Activated CD8-positive, alpha-beta memory T cell treated with anti-CD3 and anti-CD28 coated beads, Interleukin-2, amount 50 U/mL, for 1 hour (primary cell): ENCODE results near the gene FRMD4A.

ENCODE experiments used
- DNase-seq: peaks from one replicate; pipeline ENCODE4 v3.0.0-alpha.2; 2020; ENCODE audit errors: extremely low read depth

Gene FRMD4A

DNA sequence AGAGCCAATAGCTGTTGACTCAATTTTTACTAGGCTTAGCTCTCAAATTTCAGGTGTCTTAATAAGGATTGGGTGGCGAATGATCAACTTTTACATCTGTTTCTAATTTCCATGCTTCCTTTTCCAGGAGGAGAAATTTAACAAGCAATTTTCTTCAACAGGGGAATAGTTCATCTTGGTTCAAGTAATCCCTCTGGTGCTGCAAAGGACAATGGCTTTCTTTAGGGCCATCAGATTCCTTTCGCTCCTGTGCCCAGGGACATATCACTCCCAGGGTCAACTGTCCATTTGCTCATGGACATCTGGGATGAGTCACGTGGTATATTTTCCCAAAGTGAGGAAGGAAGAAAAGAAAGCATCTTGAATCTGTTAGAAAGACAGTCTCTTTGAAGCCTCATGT, 313.3 kb downstream of the FRMD4A start:
- no peak for DNase-seq

DNA sequence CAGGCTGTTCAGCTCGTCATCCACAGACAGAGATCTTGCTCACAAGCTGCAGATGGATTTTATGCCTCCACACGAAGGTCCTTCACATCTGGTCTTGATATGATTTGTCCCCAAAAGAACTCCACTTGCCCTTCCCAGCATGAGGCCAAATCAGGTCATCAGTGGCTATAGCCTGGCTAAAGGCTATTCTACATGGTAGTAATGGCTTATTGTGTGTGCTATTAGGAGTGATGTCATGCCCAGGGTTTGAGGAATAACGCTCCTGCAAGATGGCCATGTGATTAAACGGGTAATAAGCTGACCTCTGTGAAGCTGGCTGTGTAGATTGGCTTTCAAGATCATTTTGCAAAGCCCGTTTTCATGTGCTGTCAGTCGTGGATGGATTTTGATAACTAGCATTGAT, 313.8 kb downstream of the FRMD4A start:
- no peak for DNase-seq

DNA sequence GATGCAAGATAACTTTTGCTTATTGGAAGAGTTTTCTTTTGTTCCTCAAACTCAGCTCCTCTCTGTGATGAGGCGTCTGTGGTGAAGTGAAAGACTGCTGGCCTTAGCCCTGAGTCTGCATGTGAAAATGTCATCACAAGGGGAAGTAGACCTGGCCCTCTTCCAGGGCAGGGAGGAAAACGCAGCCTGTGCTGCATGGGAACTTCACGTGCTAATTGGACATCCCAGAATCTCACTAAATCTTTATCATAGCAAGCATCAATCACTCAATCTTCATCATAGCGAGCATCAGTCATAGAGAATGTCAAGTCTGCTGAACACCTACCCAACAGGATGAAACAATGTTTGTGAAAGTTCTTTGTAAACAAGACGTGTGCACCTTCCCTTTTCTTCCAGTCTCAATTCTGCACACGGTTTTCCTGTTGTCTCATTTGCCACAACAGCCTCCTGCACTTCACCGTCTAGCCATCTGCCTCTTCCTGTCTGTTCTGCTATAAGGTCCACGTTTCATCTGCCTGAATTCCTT, 314.6 kb downstream of the FRMD4A start:
- no peak for DNase-seq

DNA sequence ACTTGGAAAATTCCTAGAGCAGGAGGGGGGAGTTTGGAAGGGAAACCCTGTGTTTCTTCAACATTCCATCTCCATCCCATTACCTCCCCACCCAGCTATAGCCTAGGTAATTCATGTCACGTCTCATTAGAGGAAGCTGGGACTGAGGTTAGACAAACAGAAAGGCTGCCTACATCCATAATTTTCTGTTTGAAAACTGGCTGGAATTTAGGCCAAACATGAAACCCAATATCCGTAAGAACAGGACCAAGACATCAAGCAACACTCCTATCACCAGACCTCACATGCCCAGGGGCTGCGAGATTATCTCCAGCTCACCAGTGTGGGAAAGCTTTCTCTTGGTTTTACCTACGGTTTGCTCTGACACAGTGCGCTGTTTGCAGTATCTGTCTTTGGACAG, 316.3 kb downstream of the FRMD4A start:
- no peak for DNase-seq

DNA sequence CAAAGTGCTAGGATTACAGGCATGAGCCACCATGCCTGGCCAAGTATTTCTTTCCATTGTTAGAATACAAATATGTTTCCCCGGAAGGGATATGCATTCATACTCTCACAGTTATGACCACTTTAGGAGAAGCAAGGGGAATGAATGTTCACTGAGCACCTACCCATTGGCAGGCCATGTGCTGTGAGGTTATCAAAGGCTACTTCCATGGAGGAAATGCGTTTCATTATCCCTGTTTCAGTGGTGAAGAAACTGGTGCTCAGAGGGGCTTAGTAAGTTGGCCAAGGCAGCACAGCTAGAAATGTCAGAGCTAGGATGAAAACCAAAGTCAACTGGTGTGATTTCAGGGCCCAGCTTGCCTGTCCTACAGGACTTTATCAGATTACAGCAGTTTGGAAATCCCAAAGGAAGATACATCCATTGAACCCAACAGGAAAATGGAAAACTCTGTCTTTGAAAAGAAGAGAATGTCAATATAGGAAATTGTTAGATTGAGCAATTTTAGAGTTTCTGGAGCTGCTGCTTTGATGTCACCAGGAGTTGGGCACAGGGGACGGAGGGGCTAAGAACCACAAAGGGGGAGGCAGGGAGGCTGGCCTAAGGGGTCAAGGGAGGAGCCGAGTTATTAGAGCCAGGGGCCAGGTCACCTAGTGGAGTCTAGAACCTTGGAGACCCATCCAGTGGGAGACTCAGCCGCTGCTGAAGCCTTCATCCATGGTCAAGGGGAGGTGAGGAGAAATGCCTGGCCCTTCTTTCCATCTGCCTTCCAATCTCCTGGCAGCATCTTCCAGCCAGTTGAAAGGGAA, 319.8 kb downstream of the FRMD4A start:
- DNase-seq = no peak

DNA sequence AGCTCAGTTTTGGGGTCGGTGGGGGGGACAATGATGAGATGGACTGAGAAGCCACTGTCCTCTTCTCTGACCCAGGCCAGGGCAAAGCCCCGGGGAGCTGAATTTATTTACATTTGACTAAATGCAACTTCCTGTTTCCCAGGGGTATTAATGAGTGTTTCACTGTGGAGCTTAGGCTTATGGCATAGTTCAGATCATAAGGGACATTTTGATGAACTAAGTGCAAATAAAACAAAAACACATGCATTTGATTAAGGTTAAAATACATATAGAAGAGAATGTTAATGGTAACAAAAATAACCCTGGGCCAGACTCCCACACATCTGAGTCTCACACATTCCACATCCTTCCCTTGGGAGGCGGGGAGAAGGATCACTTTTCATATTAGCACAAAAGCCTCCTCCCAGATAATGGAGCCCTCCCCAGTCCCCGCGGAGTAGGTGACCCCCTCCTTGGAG, 320.6 kb downstream of the FRMD4A start:
- DNase-seq = no peak

DNA sequence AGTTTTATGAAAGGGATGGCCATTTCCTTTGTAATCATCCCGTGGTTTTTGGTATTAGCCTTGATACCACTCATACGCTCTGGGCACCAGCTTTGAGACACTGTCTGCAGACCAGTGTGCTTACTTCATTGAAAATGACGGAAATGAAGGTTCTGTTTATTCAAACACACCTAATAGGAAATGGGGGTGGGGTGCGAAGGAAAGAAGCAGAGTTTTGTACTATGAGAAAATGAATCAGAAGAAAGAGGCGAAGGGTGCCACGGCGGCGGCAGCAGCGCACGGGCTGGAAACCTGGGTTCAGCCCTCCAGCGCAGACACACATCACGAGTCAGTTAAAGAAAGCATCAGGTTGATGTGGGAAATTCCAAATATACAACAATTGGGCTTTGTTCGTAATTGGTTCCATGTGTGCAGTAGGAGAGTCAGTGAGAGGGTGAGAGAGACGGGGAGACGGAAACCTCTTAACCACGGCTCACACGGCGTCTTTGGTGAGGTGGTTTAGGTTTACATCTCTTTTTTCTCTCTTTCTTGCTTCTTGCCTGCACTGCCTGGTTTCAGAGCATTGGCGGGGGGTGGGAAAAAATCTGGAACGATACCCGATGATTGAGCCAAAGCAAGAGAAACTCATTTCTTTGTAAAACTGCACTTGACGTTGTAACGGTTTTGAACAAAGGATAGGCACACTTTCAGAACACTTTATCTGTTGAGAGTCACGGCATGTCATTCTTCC, 321.2 kb downstream of the FRMD4A start:
- DNase-seq = peak; percentile 54

DNA sequence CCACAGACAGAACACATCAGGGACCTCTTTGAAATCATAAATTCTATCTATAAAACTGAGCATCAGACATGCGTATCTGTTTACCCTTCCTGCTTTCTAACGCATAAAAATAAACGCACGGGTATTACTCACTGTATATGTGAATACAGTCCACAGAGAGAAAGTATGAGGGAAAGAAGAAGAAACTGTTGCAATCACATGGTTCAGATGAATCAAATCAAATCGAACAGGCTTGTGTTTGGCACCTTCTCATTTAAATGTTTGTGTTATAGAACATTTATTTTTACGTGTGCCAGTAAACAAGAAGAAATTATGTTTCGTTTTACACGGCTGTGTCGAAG, 322.0 kb downstream of the FRMD4A start:
- DNase-seq = no peak

DNA sequence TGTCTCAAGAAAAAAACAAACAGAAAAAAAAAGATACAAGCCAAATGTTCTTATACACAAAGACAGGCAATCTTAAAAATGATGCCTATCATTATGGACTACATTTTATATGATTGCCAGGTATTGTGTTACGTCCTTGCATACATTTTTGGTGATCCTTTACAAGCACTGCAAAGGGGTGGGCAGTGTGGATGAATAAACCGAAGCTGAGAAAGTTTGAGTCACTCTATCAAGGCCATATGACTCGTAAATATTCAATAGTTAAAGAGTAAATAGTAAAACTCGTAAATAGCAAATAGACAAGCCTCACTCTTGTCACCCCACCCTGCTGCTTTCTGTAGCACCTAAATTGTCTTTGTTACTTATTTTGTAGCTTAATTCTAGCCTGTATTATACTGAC, 326.2 kb downstream of the FRMD4A start:
- no peak for DNase-seq

DNA sequence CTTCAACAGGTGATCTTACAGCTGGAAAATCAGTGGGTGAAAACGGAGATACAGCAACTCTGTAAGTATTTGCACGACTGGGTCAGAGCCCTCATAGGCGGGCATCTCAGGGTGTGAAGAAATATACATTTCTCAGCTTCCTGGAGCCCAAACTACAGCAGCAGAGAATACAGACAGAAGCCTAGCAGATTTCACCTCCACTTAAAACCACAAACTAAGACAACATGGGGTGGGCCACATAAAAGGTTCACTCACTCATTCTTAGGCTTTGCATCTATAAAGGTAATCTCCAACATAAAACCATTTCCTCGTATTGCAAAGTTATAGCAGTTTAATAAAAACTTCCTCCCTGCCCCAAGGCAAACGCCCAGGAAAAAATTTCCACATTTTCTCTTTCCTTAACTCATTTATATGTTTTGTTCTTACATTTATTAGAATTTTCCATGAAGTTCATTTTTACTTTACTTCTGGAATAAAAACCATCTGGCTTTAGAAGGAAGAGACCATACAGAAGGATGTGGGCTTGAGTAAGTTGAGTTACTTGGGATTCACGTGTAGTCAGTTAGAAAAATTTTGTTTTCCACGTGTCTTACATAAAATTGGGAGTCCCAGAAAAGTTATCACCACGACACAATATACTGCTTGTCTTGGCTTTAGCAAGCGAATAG, 327.1 kb downstream of the FRMD4A start:
- no peak for DNase-seq

DNA sequence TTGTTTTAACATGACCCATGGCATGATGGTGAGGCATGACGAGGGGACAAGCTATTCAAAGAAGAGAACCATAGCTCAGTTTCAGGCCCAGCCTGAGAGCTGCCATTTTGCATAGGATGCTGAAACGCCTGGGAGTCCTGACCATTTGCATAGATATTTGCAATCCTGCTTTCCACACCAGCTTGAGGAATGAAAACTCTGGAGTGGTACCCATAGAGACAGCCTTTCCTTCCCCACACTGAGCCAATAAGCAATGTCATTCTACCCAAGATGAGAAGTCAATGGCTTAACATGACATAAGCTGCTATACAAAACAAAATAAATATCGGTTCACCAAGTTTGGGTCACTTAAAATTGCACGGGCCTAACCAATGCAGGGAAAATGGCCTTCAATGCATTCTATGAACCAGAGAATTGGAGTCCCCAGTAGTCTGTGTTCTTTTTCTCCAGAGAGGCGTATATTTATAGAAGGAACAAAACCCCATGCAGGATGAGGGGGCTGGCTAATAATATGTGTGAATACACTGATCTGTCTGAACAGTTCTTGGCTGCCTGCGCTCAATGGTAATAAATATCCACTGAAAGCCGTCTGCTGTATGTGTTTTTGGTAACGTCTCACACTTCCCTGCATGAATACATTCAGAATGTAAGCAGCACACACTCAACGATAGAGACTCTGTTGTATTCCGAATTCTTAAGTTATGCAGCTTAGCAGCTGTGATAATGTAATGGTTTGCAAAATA, 329.3 kb downstream of the FRMD4A start:
- DNase-seq = no peak

DNA sequence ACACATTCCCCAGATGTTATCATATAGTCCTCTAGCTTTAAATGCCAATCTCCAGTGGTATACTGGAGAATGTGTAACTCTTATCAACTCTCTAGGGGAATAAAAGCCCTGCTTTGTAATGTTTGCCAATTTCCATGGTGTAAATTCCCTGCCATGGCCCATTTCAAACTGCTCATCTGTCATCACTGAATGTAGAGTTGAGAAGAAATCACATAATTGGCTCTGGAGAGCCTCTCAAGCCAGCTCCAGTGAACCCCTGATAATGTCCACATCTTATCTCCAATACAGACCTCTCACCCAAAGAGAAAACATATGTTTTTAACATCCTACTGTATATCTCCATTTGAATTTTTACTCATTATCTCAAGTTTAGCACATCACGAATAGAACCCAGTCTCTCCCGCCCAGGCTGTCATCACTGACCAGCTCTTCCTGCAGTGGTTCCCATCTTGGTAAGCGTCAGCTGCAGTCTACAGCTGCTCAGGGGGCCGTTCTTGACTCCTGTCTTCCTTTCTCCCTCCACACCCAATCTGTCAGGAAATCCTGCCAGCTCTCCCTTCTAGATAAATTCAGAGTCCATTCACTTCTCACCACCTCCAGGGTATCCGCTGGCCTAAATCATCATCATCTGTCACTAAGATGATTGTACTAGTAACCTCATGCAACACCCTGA, 332.4 kb downstream of the FRMD4A start:
- DNase-seq = no peak

DNA sequence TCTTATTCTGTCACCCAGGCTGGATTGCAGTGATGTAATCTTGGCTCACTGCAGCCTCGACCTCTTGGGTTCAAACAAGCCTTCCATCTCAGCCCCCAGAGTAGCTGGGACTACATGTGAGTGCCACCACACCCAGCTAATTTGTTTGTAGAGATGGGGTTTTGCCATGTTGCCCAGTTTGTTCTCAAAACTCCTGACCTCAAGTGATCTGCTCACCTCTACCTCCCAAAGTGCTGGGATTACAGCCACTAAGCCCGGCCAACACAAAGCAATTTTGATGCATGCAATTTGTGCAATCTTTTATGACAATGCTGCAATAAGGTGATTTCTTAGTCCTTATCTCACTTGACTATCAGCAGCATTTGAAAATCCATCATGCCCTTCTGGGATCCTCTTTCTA, 333.1 kb downstream of the FRMD4A start:
- no peak for DNase-seq

DNA sequence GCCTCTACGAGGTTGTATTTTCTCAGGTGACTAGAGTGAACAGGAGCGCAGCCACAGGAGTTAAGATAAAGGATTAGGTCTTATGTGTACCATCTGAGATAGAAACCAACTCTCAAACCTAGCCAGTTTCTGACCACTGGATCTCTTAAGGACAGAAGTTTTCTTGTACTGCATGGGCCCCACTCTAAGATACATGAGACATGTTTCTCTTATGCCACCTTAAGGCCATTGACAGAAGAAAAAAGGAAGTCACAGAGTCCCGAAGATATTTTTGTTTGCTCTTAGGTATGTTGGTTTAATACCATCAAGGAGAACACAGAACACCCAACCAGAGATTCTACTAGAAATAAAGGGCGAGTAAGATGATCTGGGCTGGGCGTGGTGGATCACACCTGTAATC, 335.8 kb downstream of the FRMD4A start:
- no peak for DNase-seq

DNA sequence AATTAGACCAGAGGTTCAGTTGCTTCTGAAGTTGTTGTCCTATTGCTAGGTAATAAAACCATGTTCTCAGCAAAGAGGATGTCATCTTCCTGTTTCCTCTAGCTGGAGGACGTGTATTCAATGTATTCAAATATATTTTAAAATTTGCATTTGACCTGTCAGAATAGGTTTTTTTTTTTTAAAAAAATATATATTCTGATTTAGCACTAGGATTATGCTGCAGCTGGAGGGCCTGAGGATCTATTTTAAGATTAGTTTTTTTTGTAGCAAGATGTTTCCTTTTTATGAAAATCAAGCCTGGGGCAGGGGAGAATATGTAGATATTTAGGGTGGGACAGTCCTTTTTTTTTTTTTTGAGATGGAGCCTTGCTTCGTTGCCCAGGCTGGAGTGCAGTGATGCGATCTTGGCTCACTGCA, 337.0 kb downstream of the FRMD4A start:
- no peak for DNase-seq

DNA sequence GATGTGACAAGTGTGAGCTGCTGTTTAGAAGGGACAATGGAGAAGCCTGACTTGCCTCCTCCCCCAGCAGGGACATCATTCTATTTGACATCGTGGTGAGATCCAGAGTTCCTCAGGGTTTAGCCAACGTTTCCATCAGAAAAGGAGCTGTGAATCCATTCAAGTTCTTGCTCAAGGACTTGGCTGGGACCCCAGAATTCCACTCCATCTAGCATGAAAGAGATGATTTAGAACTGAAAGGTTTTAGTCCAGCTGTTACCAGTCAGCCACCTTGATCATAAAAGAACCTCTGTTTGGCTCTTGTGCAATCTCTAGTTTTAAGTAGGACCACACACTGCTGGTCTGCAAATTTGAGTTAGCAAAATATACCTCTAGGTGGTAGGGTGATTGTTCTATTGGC, 337.6 kb downstream of the FRMD4A start:
- no peak for DNase-seq

DNA sequence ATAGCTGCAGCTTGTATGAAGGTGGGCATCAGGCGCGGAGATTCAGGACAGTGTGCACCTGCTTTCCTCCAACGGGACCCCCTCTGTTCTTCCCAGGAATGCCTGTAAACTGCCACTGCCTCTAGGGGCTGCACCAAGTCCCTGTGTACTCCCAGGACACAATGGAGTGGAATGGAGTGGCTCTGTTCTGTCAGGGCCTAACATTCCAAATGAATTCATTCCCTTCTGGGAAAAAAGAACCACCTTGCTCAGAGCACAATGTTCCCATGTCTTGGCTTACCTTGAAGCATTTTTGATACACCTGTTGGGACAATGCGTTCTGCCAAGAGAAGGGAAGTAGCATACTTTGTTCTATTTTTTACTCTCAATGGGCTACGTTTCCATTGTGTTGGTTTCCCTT, 339.4 kb downstream of the FRMD4A start:
- no peak for DNase-seq

DNA sequence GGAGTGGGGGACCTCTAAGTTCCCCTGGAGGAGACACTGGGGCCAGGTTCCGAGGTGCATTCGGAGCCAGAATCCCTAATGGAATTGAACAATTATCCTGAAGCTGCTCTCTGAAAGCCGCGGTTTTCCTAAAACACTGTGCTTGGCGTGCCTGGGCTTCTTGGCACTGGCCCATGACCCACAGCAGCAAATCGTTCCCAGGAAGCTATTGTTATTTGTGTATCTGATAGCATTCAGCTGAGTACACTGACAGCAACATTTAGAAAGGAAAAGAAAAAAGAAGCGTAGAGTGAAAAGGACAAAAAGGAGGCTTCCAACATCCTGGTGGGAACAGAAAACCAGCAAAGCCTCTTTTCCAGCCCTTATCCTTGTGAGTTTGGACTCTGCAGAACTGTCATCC, 339.8 kb downstream of the FRMD4A start:
- no peak for DNase-seq

DNA sequence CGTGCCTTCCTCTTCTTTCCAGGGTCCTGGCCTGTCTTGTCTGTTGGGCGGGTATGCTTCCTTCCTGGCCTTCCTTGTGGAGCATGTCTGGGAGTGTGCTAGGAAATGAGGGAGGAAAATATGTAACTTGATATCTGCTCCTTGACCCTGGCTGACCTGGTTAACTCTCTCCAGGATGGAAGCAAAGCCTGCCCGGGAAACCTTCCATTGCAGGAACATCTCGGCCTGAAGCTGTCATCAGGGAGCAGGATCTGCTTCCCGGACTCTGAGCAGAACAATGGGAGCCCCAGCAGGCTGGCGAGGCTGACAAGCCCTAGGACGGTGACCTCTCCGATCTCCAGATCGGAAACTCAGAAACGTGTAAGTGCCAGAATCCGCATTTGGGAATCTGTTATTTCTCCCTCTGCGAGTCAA, 340.3 kb downstream of the FRMD4A start:
- no peak for DNase-seq

DNA sequence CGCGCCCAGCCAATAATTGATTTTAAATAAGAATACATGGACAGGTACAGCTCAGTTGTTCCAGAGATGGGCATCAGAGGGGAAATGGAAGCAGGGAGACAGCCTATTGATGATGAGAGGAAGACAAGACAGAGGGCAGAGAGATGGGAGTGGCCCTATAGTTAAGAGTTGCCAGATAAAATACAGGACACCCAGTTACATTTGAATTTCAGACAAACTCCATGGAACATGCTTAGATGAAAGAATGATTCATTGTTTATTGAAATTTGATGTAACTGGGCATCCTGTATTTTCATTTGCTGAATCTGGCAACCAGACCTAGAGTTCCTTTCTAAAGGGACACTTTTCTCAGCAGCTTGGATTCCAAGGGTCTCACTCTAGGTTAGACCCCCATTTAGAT, 341.1 kb downstream of the FRMD4A start:
- no peak for DNase-seq

DNA sequence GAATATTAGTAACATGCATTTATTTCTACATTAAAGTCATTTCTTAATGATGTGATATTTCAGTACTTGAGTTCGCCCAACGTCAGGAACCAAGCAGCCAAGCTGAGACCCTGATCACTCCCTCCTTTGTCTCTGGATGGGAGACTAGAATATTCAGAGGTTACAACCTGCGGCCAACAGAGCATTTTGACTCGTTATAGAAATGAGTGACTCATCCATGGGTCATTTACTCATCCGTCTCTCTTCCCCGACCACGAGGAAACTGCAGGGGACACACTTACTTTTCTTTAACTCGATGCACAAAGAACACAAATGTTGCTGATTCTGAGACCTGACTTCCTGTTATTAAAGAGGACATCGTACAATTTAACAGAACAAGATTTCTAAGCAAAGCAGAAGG, 343.3 kb downstream of the FRMD4A start:
- no peak for DNase-seq
